Fibroblast of the aortic adventitia (primary cell): ENCODE results near the gene THSD1. TPM values are rescaled to one million over a fixed set of nuclear protein-coding genes. Genes with fewer than 3 reads are reported as not detected.
A peak's percentile ranks its signal among the peaks of the same experiment; 100 is the strongest.
"Not testable (repeated sequence)": the region's sequence is repeated elsewhere in the genome, so short reads cannot be mapped to it uniquely, and the experiment has no call there.

Source experiments
- DNase-seq: peaks from one replicate; pipeline ENCODE4 v3.0.0-alpha.2; 2010; ENCODE audit warnings: low read depth
- H3K4me3 ChIP-seq: 2 replicates; pipeline ENCODE4 v1.5.1; 2011; ENCODE audit warnings: low read depth, mild to moderate bottlenecking, control low read depth, low read length, moderate library complexity
- total RNA-seq: library from RNA; depleted of rRNA; stranded (reverse); fragments of >200 nt; gene quantifications from 2 replicates; pipeline ENCODE4 v1.2.3, GENCODE V29; 2012; ENCODE audit warnings: low replicate concordance
- TF ChIP-seq, protein P1 (sequence below): IDR thresholded peaks from 2 replicates; pipeline ENCODE4 v1.5.1; 2011; ENCODE audit warnings: mild to moderate bottlenecking, low read length, control low read depth, inconsistent platforms; ENCODE audit not compliant: insufficient read depth

The THSD1 gene
- total RNA-seq, 1 donor = 6.0 TPM

DNA sequence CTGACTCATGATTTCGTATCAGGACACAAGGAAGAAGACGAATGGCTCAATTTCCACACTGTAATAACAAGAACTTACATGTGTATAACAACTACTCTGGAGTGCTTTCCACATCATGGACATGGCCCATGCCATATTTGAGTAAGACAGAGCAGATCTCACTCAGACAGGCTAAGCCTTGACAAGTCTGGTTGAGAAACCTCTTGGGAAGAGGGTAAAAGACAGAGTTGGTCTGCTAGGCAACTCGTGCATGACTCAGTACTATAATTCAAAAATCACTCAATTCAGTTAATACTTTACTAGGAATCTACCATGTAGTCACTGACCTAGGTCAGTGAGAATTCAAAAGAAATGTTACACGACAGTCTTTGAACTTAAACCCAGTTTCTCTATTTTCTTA lies 5.7 kb upstream of the THSD1 start:
- peak; percentile 43 for DNase-seq
- no peak overlapping the region for H3K4me3 ChIP-seq
- TF ChIP-seq, protein P1, sequence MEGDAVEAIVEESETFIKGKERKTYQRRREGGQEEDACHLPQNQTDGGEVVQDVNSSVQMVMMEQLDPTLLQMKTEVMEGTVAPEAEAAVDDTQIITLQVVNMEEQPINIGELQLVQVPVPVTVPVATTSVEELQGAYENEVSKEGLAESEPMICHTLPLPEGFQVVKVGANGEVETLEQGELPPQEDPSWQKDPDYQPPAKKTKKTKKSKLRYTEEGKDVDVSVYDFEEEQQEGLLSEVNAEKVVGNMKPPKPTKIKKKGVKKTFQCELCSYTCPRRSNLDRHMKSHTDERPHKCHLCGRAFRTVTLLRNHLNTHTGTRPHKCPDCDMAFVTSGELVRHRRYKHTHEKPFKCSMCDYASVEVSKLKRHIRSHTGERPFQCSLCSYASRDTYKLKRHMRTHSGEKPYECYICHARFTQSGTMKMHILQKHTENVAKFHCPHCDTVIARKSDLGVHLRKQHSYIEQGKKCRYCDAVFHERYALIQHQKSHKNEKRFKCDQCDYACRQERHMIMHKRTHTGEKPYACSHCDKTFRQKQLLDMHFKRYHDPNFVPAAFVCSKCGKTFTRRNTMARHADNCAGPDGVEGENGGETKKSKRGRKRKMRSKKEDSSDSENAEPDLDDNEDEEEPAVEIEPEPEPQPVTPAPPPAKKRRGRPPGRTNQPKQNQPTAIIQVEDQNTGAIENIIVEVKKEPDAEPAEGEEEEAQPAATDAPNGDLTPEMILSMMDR = no peak

DNA sequence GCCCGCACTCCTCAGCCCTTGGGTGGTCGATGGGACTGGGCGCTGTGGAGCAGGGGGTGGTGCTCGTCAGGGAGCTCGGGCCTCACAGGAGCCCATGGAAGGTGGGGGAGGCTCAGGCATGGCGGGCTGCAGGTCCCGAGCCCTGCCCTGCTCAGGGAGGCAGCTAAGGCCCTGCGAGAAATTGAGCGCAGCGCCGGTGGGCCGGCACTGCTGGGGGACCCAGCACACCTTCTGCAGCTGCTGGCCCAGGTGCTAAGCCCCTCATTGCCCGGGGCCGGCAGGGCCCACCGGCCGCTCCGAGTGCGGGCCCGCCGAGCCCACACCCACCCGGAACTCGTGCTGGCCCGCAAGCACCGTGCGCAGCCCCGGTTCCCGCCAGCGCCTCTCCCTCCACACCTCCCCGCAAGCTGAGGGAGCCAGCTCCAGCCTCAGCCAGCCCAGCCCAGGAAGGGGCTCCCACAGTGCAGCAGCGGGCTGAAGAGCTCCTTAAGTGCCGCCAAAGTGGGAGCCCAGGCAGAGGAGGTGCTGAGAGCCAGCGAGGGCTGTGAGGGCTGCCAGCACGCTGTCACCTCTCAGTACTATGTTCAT lies 2.2 kb upstream of the THSD1 start:
- H3K4me3 ChIP-seq, DNase-seq: not testable (repeated sequence)

DNA sequence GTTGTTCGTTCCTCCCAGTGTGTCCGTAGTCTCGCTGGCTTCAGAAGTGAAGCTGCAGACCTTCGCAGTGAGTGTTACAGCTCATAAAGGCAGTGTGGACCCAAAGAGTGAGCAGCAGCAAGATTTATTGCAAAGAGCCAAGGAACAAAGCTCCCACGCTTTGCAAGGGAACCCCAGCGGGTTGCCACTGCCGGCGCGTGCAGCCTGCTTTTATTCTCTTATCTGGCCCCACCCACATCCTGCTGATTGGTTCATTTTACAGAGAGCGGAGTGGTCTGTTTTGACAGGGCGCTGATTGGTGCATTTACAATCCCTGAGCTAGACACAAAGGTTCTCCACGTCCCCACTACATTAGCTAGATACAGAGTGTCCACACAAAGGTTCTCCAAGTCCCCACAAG lies 1.5 kb upstream of the THSD1 start:
- H3K4me3 ChIP-seq, DNase-seq: not testable (repeated sequence)

DNA sequence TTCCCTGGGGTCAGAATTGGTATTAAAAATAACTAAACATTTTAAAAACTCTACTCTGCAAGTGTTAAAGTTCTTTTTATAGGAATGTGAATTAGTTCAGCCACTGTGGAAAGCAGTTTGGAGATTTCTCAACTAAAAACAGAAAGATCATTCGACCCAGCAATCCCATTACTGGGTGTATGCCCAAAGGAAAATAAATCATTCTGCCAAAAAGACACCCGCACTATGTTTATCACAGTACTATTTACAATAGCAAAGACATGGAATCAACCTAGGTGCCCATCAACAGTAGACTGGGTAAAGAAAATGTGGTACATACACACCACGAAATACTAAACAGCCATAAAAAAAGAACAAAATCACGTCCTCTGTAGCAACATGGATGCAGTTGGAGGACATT lies 657 bp upstream of the THSD1 start:
- TF ChIP-seq, protein P1 = no peak
- DNase-seq = peak; percentile 28
- peak overlapping the region; percentile 74 for H3K4me3 ChIP-seq

DNA sequence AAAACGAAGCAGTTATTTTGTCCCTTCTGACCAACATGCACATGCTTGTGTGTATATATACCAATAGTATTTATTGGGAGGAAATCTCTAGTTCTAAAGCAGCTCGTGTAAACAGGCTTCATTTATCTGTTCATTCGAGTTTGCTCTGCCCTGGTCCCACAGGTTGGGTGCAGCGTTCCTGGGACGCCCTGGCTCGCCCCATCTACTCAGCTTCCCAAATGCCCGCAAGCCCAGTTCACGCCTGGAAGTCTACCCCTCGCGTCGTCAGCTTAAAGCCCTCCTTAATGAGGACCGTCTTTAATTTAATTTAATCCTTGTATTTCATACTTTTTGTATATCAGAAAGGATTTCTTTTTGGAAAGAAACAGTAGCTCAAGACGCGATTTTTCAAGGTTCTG lies 604 bp downstream of the THSD1 start:
- peak overlapping the region; percentile 74 for H3K4me3 ChIP-seq
- TF ChIP-seq, protein P1 = no peak
- DNase-seq = peak; percentile 19

DNA sequence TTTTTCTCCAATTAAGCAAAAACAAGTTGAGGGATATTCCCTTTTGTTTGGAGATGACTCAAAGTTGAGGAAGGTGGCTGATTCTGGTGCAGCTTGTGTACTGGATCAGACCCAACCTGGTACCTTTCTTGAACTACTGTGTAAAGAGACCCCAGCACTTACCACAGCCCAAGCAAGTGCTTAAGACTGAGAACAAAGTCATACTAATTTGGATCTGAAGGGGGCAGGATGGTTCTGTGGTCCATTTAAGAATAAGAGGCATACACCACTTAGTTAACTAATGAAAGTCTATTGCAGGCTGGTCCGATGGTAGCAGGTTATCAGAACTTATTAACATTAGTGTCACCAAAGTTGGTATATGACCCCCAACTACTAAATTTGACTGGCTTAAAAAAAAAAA lies 6.3 kb downstream of the THSD1 start:
- peak; percentile 53 for DNase-seq
- TF ChIP-seq, protein P1 = peak; percentile 43

DNA sequence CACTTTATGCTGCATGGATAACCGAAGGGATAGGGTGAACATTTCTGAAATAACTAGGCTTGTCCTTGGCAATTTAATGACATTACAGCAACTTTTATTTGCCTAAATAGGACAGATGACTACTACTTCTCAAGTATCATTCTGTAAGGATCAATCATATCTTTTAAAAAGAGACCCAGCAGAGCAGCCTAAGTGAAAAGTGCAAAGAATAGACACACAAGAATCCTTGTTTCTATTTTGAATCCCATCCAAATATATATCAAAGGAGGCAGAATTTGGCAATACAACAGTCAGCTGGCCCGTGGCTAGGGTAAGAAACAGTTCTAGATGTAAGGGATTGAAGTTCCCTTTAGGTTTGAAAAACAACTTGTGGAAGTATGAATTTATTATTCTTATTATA lies 6.9 kb downstream of the THSD1 start:
- DNase-seq = no peak

More for the DNA sequence above, 6.3 kb downstream of the THSD1 start:
- H3K4me3 ChIP-seq = no peak overlapping the region

DNA sequence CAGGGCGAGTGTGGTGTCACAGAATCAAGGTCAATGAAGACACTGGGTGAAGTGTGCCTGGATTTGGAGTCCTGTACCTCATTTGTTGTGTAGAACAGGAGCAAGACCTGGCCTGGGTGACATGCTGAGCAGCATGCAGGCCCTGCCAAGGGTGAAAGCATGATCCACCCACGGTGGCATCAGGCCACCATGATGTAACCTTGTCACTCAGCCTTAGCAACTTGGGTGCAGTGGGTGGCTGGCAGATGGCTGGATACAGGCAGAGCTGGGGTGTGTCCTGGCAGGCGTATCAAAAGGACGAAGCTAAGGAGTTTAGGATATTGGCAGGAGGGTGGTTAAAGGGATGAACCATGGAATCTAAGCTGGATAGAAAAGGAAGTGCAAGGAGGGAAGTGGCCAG lies 10.3 kb downstream of the THSD1 start:
- H3K4me3 ChIP-seq = no peak overlapping the region
- TF ChIP-seq, protein P1 = no peak
- no peak for DNase-seq

More for the DNA sequence above, 6.9 kb downstream of the THSD1 start:
- TF ChIP-seq, protein P1 = no peak
- H3K4me3 ChIP-seq = no peak overlapping the region
